B cell (primary cell): ENCODE results near the gene PLXNB1. TPM values are rescaled to one million over a fixed set of nuclear protein-coding genes. Genes with fewer than 3 reads are reported as not detected.

Experiments used
- ATAC-seq: fragments of 200-7000 bp; cut with Tn5 transposase; one replicate; pipeline ENCODE4 v1.10.0; 2021; ENCODE audit warnings: low read depth, mild to moderate bottlenecking, moderate number of reproducible peaks, moderate library complexity
- CTCF ChIA-PET: fragments of 350-600 bp; sonication (Branson Sonifier 250); formaldehyde crosslinking; loops from one replicate; lab custom pipeline; 2021; ENCODE audit warnings: antibody characterized with exemption, inconsistent platforms; lab: Charles Lee
- POLR2A ChIA-PET: fragments of 350-600 bp; sonication (Branson Sonifier 250); formaldehyde crosslinking; loops from one replicate; lab custom pipeline; 2021; ENCODE audit warnings: antibody characterized with exemption; lab: Charles Lee
- DNase-seq: peaks from one replicate; pipeline ENCODE4 v3.0.0; 2013
- H2AFZ ChIP-seq: 2 replicates; pipeline ENCODE4 v1.6.1; 2012; ENCODE audit warnings: mild to moderate bottlenecking, low read depth, low read length; ENCODE audit not compliant: insufficient read depth, poor library complexity, severe bottlenecking
- H3K27ac ChIP-seq, 2 donors: 1 replicate in 1 of 2; 2 replicates in 1 of 2; pipeline ENCODE4 v1.5.1; 2012 to 2013; ENCODE audit warnings: low read length in 2 of 2, mild to moderate bottlenecking in 2 of 2, moderate library complexity in 1 of 2
- H3K27me3 ChIP-seq, 4 experiments: fragments of 200-600 bp in 1 of 4; sonication (generic) in 1 of 4; replicated peaks in 1 of 4; 1 replicate in 2 of 4; 2 replicates in 2 of 4; pipeline versions ENCODE4 v1.6.1 to v1.7.0; 2013 to 2016; ENCODE audit warnings: low read length in 3 of 4, mild to moderate bottlenecking in 2 of 4, mixed read lengths in 1 of 4, moderate library complexity in 1 of 4; ENCODE audit not compliant: insufficient read depth in 4 of 4, control insufficient read depth in 3 of 4; ENCODE audit errors: control extremely low read depth in 1 of 4
- H3K36me3 ChIP-seq, 2 experiments: replicated peaks in 1 of 2; 1 replicate in 1 of 2; 2 replicates in 1 of 2; pipeline versions ENCODE4 v1.6.1 to v1.7.1; 2013; ENCODE audit warnings: low read length in 1 of 2; ENCODE audit not compliant: insufficient read depth in 2 of 2, control insufficient read depth in 1 of 2; ENCODE audit errors: control extremely low read depth in 1 of 2, extremely low read depth in 1 of 2
- H3K4me1 ChIP-seq, 2 donors: fragments of 200-600 bp in 1 of 2; sonication (generic) in 1 of 2; 1 replicate in 1 of 2; 2 replicates in 1 of 2; pipeline versions ENCODE4 v1.5.1 to v1.6.1; 2013 to 2017; ENCODE audit warnings: low read length in 2 of 2; ENCODE audit not compliant: control insufficient read depth in 2 of 2, insufficient read depth in 2 of 2
- H3K4me2 ChIP-seq: replicated peaks from 2 replicates; pipeline ENCODE3; 2012; ENCODE audit warnings: mild to moderate bottlenecking, low read depth, low read length; ENCODE audit not compliant: poor library complexity, severe bottlenecking
- H3K4me3 ChIP-seq, 5 experiments: fragments of 200-600 bp in 1 of 5; sonication (generic) in 1 of 5; 1 replicate in 3 of 5; 2 replicates in 2 of 5; pipeline versions ENCODE4 v1.5.1 to v1.7.0; 2011 to 2016; ENCODE audit warnings: low read length in 4 of 5, mild to moderate bottlenecking in 4 of 5, low read depth in 2 of 5, control low read depth in 1 of 5, moderate library complexity in 1 of 5; ENCODE audit not compliant: insufficient read depth in 1 of 5; ENCODE audit errors: control extremely low read depth in 1 of 5, extremely low read depth in 1 of 5
- H3K79me2 ChIP-seq: fragments of 200-600 bp; sonication (generic); one replicate; pipeline ENCODE4 v1.6.0; 2016; ENCODE audit warnings: low read length; ENCODE audit not compliant: control insufficient read depth, insufficient read depth
- H3K9ac ChIP-seq: fragments of 200-600 bp; sonication (generic); 2 replicates; pipeline ENCODE4 v1.6.1; 2017; ENCODE audit warnings: mild to moderate bottlenecking, low read length, moderate library complexity
- H3K9me3 ChIP-seq, 3 donors: one replicate each; pipeline versions ENCODE4 v1.6.1 to v1.7.1; 2013; ENCODE audit warnings: low read length in 2 of 3; ENCODE audit not compliant: control insufficient read depth in 2 of 3, insufficient read depth in 1 of 3; ENCODE audit errors: control extremely low read depth in 1 of 3
- H4K20me1 ChIP-seq: 2 replicates; pipeline ENCODE4 v1.6.0; 2012; ENCODE audit warnings: mild to moderate bottlenecking, low read length; ENCODE audit not compliant: insufficient read depth, control insufficient read depth, poor library complexity, severe bottlenecking
- H3K27ac Mint-ChIP-seq: one replicate; pipeline ENCODE4 v1.8.0; 2021; ENCODE audit warnings: mixed read lengths
- H3K27me3 Mint-ChIP-seq: one replicate; pipeline ENCODE4 v1.8.0; 2021; ENCODE audit warnings: mixed read lengths
- H3K4me1 Mint-ChIP-seq: one replicate; pipeline ENCODE4 v1.8.0; 2021; ENCODE audit warnings: mixed read lengths
- H3K4me3 Mint-ChIP-seq: one replicate; pipeline ENCODE4 v1.8.0; 2021; ENCODE audit warnings: mixed read lengths
- H3K9me3 Mint-ChIP-seq: one replicate; pipeline ENCODE4 v1.8.0; 2022; ENCODE audit warnings: mixed read lengths; ENCODE audit not compliant: insufficient read depth
- EZH2 ChIP-seq: IDR thresholded peaks from 2 replicates; pipeline ENCODE4 v1.6.1; 2012; ENCODE audit warnings: borderline replicate concordance, low read depth, mild to moderate bottlenecking, moderate library complexity, low read length; ENCODE audit not compliant: insufficient read depth, poor library complexity, severe bottlenecking
- WGBS: methylation state at CpG from one replicate; pipeline ENCODE4 v1.1.5; 2013; ENCODE audit warnings: missing lambda C conversion rate; ENCODE audit not compliant: insufficient coverage; 5-methylcytosine and 5-hydroxymethylcytosine counted together
- intact Hi-C: fragments of 100-400 bp; cut with micrococcal nuclease; formaldehyde crosslinking; loops from one replicate; pipeline ENCODE4 v1.10.0; 2022
- polyA plus RNA-seq: library from polyadenylated mRNA; depleted of rRNA; stranded (reverse); fragments of >200 nt; gene quantifications from 2 replicates; pipeline ENCODE4 v1.2.3, GENCODE V29; 2012
- total RNA-seq, 2 donors: library from RNA; stranded (reverse); fragments of 120-200 nt in 1 of 2; gene quantifications; 1 replicate in 1 of 2; 2 replicates in 1 of 2; pipeline versions ENCODE4 v1.2.3 to v1.2.4, GENCODE V29; 2013 to 2022
- TF ChIP-seq, protein P1 (sequence below): fragments of 200-600 bp; IDR thresholded peaks from one replicate; pipeline ENCODE4 v1.8.0; 2022; ENCODE audit warnings: antibody characterized with exemption, mild to moderate bottlenecking

Gene PLXNB1
- total and polyA plus RNA-seq, 2 donors (not counting 1 experiment from before 2014, with no cell fraction given), result 0.95 to 5.0 TPM

GRCh38 chr3:48425281-48425812 is 4.5 kb downstream of the PLXNB1 start:
- Mint-ChIP-seq H3K27me3 (peaks cover 16% of the 10 kb centered on the region), H3K4me3 (no peak overlapping the region), H3K9me3 (no peaks in the 10 kb centered on the region), H3K4me1 (peaks cover 9% of the 10 kb centered on the region), H3K27ac (no peak overlapping the region)
- Histone ChIP-seq H3K9me3 (peaks cover 0 to 3% (median 0%) of the 10 kb centered on the region in 3 donors), H4K20me1 (no peaks in the 10 kb centered on the region), H3K4me1 (peaks cover 6 to 9% of the 10 kb centered on the region in 2 donors), H3K4me2 (no peak overlapping the region), H3K9ac (no peak overlapping the region), H3K27ac (no peak overlapping the region), H2AFZ (no peak overlapping the region), H3K36me3 (no peaks in the 10 kb centered on the region), H3K4me3 (no peak overlapping the region), H3K27me3 (peaks cover 0 to 9% (median 3%) of the 10 kb centered on the region in 4 experiments), H3K79me2 (no peaks in the 10 kb centered on the region)
- intact Hi-C loops, result no loop called here
- CTCF ChIA-PET, result interaction anchor here (1.5 to 2.3 kb wide), 2 partner anchors 11 to 24 kb away, joined by 7 to 9 read pairs; no protein-coding TSS in a partner anchor
- 95% methylated on average over 12 of the region's 13 CpGs for WGBS
- DNase-seq (no peak), ATAC-seq (no peak)
- POLR2A ChIA-PET, result no interaction called here
- TF ChIP-seq, protein P1, sequence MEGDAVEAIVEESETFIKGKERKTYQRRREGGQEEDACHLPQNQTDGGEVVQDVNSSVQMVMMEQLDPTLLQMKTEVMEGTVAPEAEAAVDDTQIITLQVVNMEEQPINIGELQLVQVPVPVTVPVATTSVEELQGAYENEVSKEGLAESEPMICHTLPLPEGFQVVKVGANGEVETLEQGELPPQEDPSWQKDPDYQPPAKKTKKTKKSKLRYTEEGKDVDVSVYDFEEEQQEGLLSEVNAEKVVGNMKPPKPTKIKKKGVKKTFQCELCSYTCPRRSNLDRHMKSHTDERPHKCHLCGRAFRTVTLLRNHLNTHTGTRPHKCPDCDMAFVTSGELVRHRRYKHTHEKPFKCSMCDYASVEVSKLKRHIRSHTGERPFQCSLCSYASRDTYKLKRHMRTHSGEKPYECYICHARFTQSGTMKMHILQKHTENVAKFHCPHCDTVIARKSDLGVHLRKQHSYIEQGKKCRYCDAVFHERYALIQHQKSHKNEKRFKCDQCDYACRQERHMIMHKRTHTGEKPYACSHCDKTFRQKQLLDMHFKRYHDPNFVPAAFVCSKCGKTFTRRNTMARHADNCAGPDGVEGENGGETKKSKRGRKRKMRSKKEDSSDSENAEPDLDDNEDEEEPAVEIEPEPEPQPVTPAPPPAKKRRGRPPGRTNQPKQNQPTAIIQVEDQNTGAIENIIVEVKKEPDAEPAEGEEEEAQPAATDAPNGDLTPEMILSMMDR, result no peak
- no peak for TF ChIP-seq EZH2

GRCh38 chr3:48423883-48424695 is 5.8 kb downstream of the PLXNB1 start:
- Mint-ChIP-seq H3K9me3 (no peaks in the 10 kb centered on the region), H3K27ac (no peak overlapping the region), H3K4me3 (no peak overlapping the region), H3K27me3 (peaks cover 16% of the 10 kb centered on the region), H3K4me1 (peaks cover 6% of the 10 kb centered on the region)
- no peak overlapping the region for H3K9ac ChIP-seq
- TF ChIP-seq EZH2, result no peak
- TF ChIP-seq, protein P1, result no peak
- H3K4me2 ChIP-seq, result no peak overlapping the region
- no peak for ATAC-seq
- no peaks in the 10 kb centered on the region for H3K36me3 ChIP-seq
- H3K4me3 ChIP-seq, result no peak overlapping the region
- H3K27ac ChIP-seq, result no peak overlapping the region
- no peak for DNase-seq
- H3K27me3 ChIP-seq, result peaks cover 0 to 9% (median 3%) of the 10 kb centered on the region in 4 experiments
- H3K79me2 ChIP-seq, result no peaks in the 10 kb centered on the region
- POLR2A ChIA-PET, result no interaction called here
- H4K20me1 ChIP-seq, result no peaks in the 10 kb centered on the region
- CTCF ChIA-PET, result interaction anchor here (0.6 to 2.3 kb wide), 4 partner anchors 12 to 83 kb away, joined by 3 to 16 read pairs (median 7); no protein-coding TSS in a partner anchor
- intact Hi-C loops, result no loop called here
- H3K9me3 ChIP-seq, result peaks cover 0 to 3% (median 0%) of the 10 kb centered on the region in 3 donors
- 93% methylated on average over 27 of the region's 27 CpGs for WGBS
- H2AFZ ChIP-seq, result no peak overlapping the region
- H3K4me1 ChIP-seq, result peaks cover 0 to 3% of the 10 kb centered on the region in 2 donors
